ENCODE data around the gene SORCS2. TPM values are rescaled to one million over a fixed set of nuclear protein-coding genes. Genes with fewer than 3 reads are reported as not detected.

SORCS2 gene
- total RNA-seq, 1 experiment from 2014 or later, result 0.91 TPM

GRCh38 chr4:7412554-7412912 is 220.2 kb downstream of the SORCS2 start:
- no peak for DNase-seq (ENCODE audit: low read depth)

GRCh38 chr4:7414046-7414445 is 221.7 kb downstream of the SORCS2 start:
- no peak for DNase-seq (ENCODE audit: low read depth)

- no peak for DNase-seq (ENCODE audit: low read depth)
Observed at GRCh38 chr4:7414736-7415510, 222.6 kb downstream of the SORCS2 start.

- no peak for DNase-seq (ENCODE audit: low read depth)
Observed at GRCh38 chr4:7415927-7416686, 223.8 kb downstream of the SORCS2 start.

- DNase-seq (ENCODE audit: low read depth), result no peak
Observed at GRCh38 chr4:7416745-7417432, 224.6 kb downstream of the SORCS2 start.

- DNase-seq (ENCODE audit: low read depth), result no peak
Observed at GRCh38 chr4:7417639-7418038, 225.3 kb downstream of the SORCS2 start.

- DNase-seq (ENCODE audit: low read depth), result no peak
Observed at GRCh38 chr4:7418131-7418943, 226.0 kb downstream of the SORCS2 start.

GRCh38 chr4:7419961-7420660 is 227.8 kb downstream of the SORCS2 start:
- DNase-seq (ENCODE audit: low read depth), result no peak

- DNase-seq (ENCODE audit: low read depth), result no peak
Observed at GRCh38 chr4:7420661-7421040, 228.3 kb downstream of the SORCS2 start.

- DNase-seq (ENCODE audit: low read depth), result no peak
Observed at GRCh38 chr4:7421356-7422150, 229.2 kb downstream of the SORCS2 start.

- no peak for DNase-seq (ENCODE audit: low read depth)
Observed at GRCh38 chr4:7422151-7422897, 230.0 kb downstream of the SORCS2 start.

GRCh38 chr4:7422898-7423180 is 230.5 kb downstream of the SORCS2 start:
- DNase-seq (ENCODE audit: low read depth), result no peak

GRCh38 chr4:7423391-7423790 is 231.1 kb downstream of the SORCS2 start:
- DNase-seq (ENCODE audit: low read depth), result no peak

- DNase-seq (ENCODE audit: low read depth), result no peak
Observed at GRCh38 chr4:7423801-7424552, 231.6 kb downstream of the SORCS2 start.

GRCh38 chr4:7424553-7425111 is 232.3 kb downstream of the SORCS2 start:
- DNase-seq (ENCODE audit: low read depth), result no peak

- no peak for DNase-seq (ENCODE audit: low read depth)
Observed at GRCh38 chr4:7425124-7425523, 232.8 kb downstream of the SORCS2 start.

- DNase-seq (ENCODE audit: low read depth), result no peak
Observed at GRCh38 chr4:7425591-7426468, 233.5 kb downstream of the SORCS2 start.
